ENCODE results near the gene ABHD12.
"Not testable (repeated sequence)": the region's sequence is repeated elsewhere in the genome, so short reads cannot be mapped to it uniquely, and the experiment has no call there.

The ABHD12 gene

GRCh38 chr20:25334972-25335371, 55.7 kb downstream of the ABHD12 start:
- H2BK12ac ChIP-seq (ENCODE audit: low read length in 2 of 2); H3K9ac ChIP-seq (ENCODE audit: low read length); H2AK5ac ChIP-seq (ENCODE audit: low read length, severe bottlenecking); H2AFZ ChIP-seq (ENCODE audit: low read depth, low read length); H3K4me3 ChIP-seq (ENCODE audit: insufficient read depth in 1 of 2, low read depth in 1 of 2, low read length in 2 of 2); H4K8ac ChIP-seq (ENCODE audit: low read length); H3K36me3 ChIP-seq (ENCODE audit: control insufficient read depth in 1 of 2, insufficient read depth in 2 of 2, low read depth in 1 of 2, low read length in 2 of 2); H2BK15ac ChIP-seq (ENCODE audit: low read depth, poor library complexity, severe bottlenecking); H3K27ac ChIP-seq (ENCODE audit: low read length, poor library complexity, severe bottlenecking); H3K23ac ChIP-seq (ENCODE audit: low read length in 2 of 2); H4K91ac ChIP-seq (ENCODE audit: low read length); H2BK120ac ChIP-seq (ENCODE audit: low read depth, low read length); H3K27me3 ChIP-seq (ENCODE audit: control insufficient read depth in 1 of 2, insufficient read depth in 1 of 2, low read length in 2 of 2); DNase-seq; H3K14ac ChIP-seq (ENCODE audit: low read length in 2 of 2); H3K9me3 ChIP-seq (ENCODE audit: control insufficient read depth, low read length); H3K18ac ChIP-seq (ENCODE audit: low read depth in 1 of 2, low read length in 2 of 2); H3K4ac ChIP-seq (ENCODE audit: low read depth in 1 of 2, low read length in 2 of 2); H2BK5ac ChIP-seq (ENCODE audit: low read depth, low read length, poor library complexity, severe bottlenecking); H3K4me2 ChIP-seq (ENCODE audit: low read length, poor library complexity, severe bottlenecking): not testable (repeated sequence)
- Histone ChIP-seq H3K4me1 (ENCODE audit: control insufficient read depth, insufficient read depth, low read depth, low read length) (peaks cover 12% of the 10 kb centered on the region), H3K79me1 (replicated peaks; ENCODE audit: low read length, poor library complexity, severe bottlenecking) (peaks cover 25% of the 10 kb centered on the region)
- WGBS, result 100% methylated on average over 1 of the region's 1 CpG

- no peak overlapping the region for H3K4ac ChIP-seq (ENCODE audit: low read depth in 1 of 2, low read length in 2 of 2)
- H3K36me3 ChIP-seq (ENCODE audit: control insufficient read depth in 1 of 2, insufficient read depth in 2 of 2, low read depth in 1 of 2, low read length in 2 of 2), result peaks cover 0 to 12% of the 10 kb centered on the region in 2 experiments
- WGBS, result 97% methylated on average over 11 of the region's 12 CpGs
These were observed 61.6 kb downstream of the ABHD12 start for GRCh38 chr20:25328954-25329498.

GRCh38 chr20:25327521-25328235, 63.0 kb downstream of the ABHD12 start:
- no peak overlapping the region for H3K23ac ChIP-seq (ENCODE audit: low read length in 2 of 2)
- peaks cover 48% of the 10 kb centered on the region for H3K79me1 ChIP-seq (replicated peaks; ENCODE audit: low read length, poor library complexity, severe bottlenecking)
- H3K9me3 ChIP-seq (ENCODE audit: control insufficient read depth, low read length), result no peaks in the 10 kb centered on the region
- no peak overlapping the region for H2AFZ ChIP-seq (ENCODE audit: low read depth, low read length)
- no peak overlapping the region for H2BK12ac ChIP-seq (ENCODE audit: low read length in 2 of 2)
- H3K4me1 ChIP-seq (ENCODE audit: control insufficient read depth, insufficient read depth, low read depth, low read length), result peaks cover 12% of the 10 kb centered on the region
- H2BK5ac ChIP-seq (ENCODE audit: low read depth, low read length, poor library complexity, severe bottlenecking), result no peak overlapping the region
- no peaks in the 10 kb centered on the region for H3K27me3 ChIP-seq (ENCODE audit: control insufficient read depth in 1 of 2, insufficient read depth in 1 of 2, low read length in 2 of 2)
- H3K36me3 ChIP-seq (ENCODE audit: control insufficient read depth in 1 of 2, insufficient read depth in 2 of 2, low read depth in 1 of 2, low read length in 2 of 2), result peaks cover 9 to 20% of the 10 kb centered on the region in 2 experiments
- WGBS, result 97% methylated on average over 6 of the region's 7 CpGs
- peak overlapping the region; percentile 33 for H3K9ac ChIP-seq (ENCODE audit: low read length)
- no peak overlapping the region for H2BK120ac ChIP-seq (ENCODE audit: low read depth, low read length)
- no peak for DNase-seq
- H2AK5ac ChIP-seq (ENCODE audit: low read length, severe bottlenecking), result peak overlapping the region; percentile 84
- H3K4me3 ChIP-seq (ENCODE audit: insufficient read depth in 1 of 2, low read depth in 1 of 2, low read length in 2 of 2), result no peak overlapping the region
- H3K4me2 ChIP-seq (ENCODE audit: low read length, poor library complexity, severe bottlenecking), result peak overlapping the region; percentile 42
- no peak overlapping the region for H4K91ac ChIP-seq (ENCODE audit: low read length)
- H4K8ac ChIP-seq (ENCODE audit: low read length), result peak overlapping the region; percentile 2
- no peak overlapping the region for H2BK15ac ChIP-seq (ENCODE audit: low read depth, poor library complexity, severe bottlenecking)
- H3K18ac ChIP-seq (ENCODE audit: low read depth in 1 of 2, low read length in 2 of 2), result no peak overlapping the region
- H3K14ac ChIP-seq (ENCODE audit: low read length in 2 of 2), result no peak overlapping the region
- H3K27ac ChIP-seq (ENCODE audit: low read length, poor library complexity, severe bottlenecking), result no peak overlapping the region
- H3K4ac ChIP-seq (ENCODE audit: low read depth in 1 of 2, low read length in 2 of 2), result no peak overlapping the region

More at GRCh38 chr20:25328954-25329498, 61.6 kb downstream of the ABHD12 start:
- Histone ChIP-seq H3K18ac (ENCODE audit: low read depth in 1 of 2, low read length in 2 of 2) (peak overlapping the region in 1 of 2 experiments; percentile 21), H2BK120ac (ENCODE audit: low read depth, low read length) (no peak overlapping the region), H3K27me3 (ENCODE audit: control insufficient read depth in 1 of 2, insufficient read depth in 1 of 2, low read length in 2 of 2) (no peaks in the 10 kb centered on the region), H2BK5ac (ENCODE audit: low read depth, low read length, poor library complexity, severe bottlenecking) (no peak overlapping the region), H3K9me3 (ENCODE audit: control insufficient read depth, low read length) (no peaks in the 10 kb centered on the region), H3K9ac (ENCODE audit: low read length) (no peak overlapping the region), H3K14ac (ENCODE audit: low read length in 2 of 2) (peak overlapping the region in 1 of 2 experiments; percentile 28), H3K27ac (ENCODE audit: low read length, poor library complexity, severe bottlenecking) (no peak overlapping the region), H3K4me2 (ENCODE audit: low read length, poor library complexity, severe bottlenecking) (no peak overlapping the region), H4K91ac (ENCODE audit: low read length) (peak overlapping the region; percentile 34), H4K8ac (ENCODE audit: low read length) (no peak overlapping the region), H2BK12ac (ENCODE audit: low read length in 2 of 2) (no peak overlapping the region), H3K79me1 (replicated peaks; ENCODE audit: low read length, poor library complexity, severe bottlenecking) (peaks cover 41% of the 10 kb centered on the region), H2AK5ac (ENCODE audit: low read length, severe bottlenecking) (no peak overlapping the region), H2BK15ac (ENCODE audit: low read depth, poor library complexity, severe bottlenecking) (no peak overlapping the region), H2AFZ (ENCODE audit: low read depth, low read length) (no peak overlapping the region), H3K23ac (ENCODE audit: low read length in 2 of 2) (no peak overlapping the region), H3K4me3 (ENCODE audit: insufficient read depth in 1 of 2, low read depth in 1 of 2, low read length in 2 of 2) (no peak overlapping the region), H3K4me1 (ENCODE audit: control insufficient read depth, insufficient read depth, low read depth, low read length) (peaks cover 12% of the 10 kb centered on the region)
- DNase-seq, result no peak

- Histone ChIP-seq H2AFZ (ENCODE audit: low read depth, low read length) (no peak overlapping the region), H3K4me2 (ENCODE audit: low read length, poor library complexity, severe bottlenecking) (no peak overlapping the region), H3K27me3 (ENCODE audit: control insufficient read depth in 1 of 2, insufficient read depth in 1 of 2, low read length in 2 of 2) (no peaks in the 10 kb centered on the region), H2BK12ac (ENCODE audit: low read length in 2 of 2) (no peak overlapping the region), H3K9ac (ENCODE audit: low read length) (no peak overlapping the region), H3K4ac (ENCODE audit: low read depth in 1 of 2, low read length in 2 of 2) (no peak overlapping the region), H2AK5ac (ENCODE audit: low read length, severe bottlenecking) (no peak overlapping the region), H3K18ac (ENCODE audit: low read depth in 1 of 2, low read length in 2 of 2) (no peak overlapping the region), H3K9me3 (ENCODE audit: control insufficient read depth, low read length) (no peaks in the 10 kb centered on the region), H3K14ac (ENCODE audit: low read length in 2 of 2) (no peak overlapping the region), H3K36me3 (ENCODE audit: control insufficient read depth in 1 of 2, insufficient read depth in 2 of 2, low read depth in 1 of 2, low read length in 2 of 2) (peaks cover 21 to 28% of the 10 kb centered on the region in 2 experiments), H3K27ac (ENCODE audit: low read length, poor library complexity, severe bottlenecking) (no peak overlapping the region), H4K91ac (ENCODE audit: low read length) (no peak overlapping the region), H4K8ac (ENCODE audit: low read length) (no peak overlapping the region), H2BK120ac (ENCODE audit: low read depth, low read length) (no peak overlapping the region), H3K4me1 (ENCODE audit: control insufficient read depth, insufficient read depth, low read depth, low read length) (peaks cover 14% of the 10 kb centered on the region), H3K79me1 (replicated peaks; ENCODE audit: low read length, poor library complexity, severe bottlenecking) (peaks cover 54% of the 10 kb centered on the region), H3K23ac (ENCODE audit: low read length in 2 of 2) (no peak overlapping the region), H2BK15ac (ENCODE audit: low read depth, poor library complexity, severe bottlenecking) (no peak overlapping the region), H2BK5ac (ENCODE audit: low read depth, low read length, poor library complexity, severe bottlenecking) (no peak overlapping the region), H3K4me3 (ENCODE audit: insufficient read depth in 1 of 2, low read depth in 1 of 2, low read length in 2 of 2) (no peak overlapping the region)
- WGBS, result 66% methylated on average over 2 of the region's 2 CpGs
- no peak for DNase-seq
These were observed 64.6 kb downstream of the ABHD12 start for GRCh38 chr20:25325997-25326396.

Measured in mesenchymal stem cell (in vitro differentiated cells and primary cell).